DOHH2 (cell line): ENCODE measurements around the gene TMEM176B.

ENCODE experiments used
- H3F3A ChIP-seq: fragments of 200-600 bp; sonication (generic), shearing (Covaris generic); 2 replicates; pipeline ENCODE4 v1.6.0; 2016; ENCODE audit warnings: antibody characterized with exemption, mild to moderate bottlenecking; ENCODE audit not compliant: control insufficient read depth, insufficient read depth
- H3K27ac ChIP-seq: fragments of 200-600 bp; sonication (generic); 2 replicates; pipeline ENCODE4 v1.5.1; 2014; ENCODE audit warnings: low read depth, mild to moderate bottlenecking, low read length, moderate library complexity
- H3K27me3 ChIP-seq: fragments of 200-600 bp; sonication (generic); 2 replicates; pipeline ENCODE4 v1.6.1; 2014; ENCODE audit warnings: mild to moderate bottlenecking, low read length, mixed read lengths; ENCODE audit not compliant: control insufficient read depth
- H3K36me3 ChIP-seq: fragments of 200-600 bp; sonication (generic); 2 replicates; pipeline ENCODE4 v1.6.1; 2014; ENCODE audit warnings: mild to moderate bottlenecking, low read length, moderate library complexity, mixed read lengths; ENCODE audit not compliant: control insufficient read depth
- H3K4me1 ChIP-seq: fragments of 200-600 bp; sonication (generic); 2 replicates; pipeline ENCODE4 v1.6.1; 2014; ENCODE audit warnings: mild to moderate bottlenecking, low read length, mixed read lengths; ENCODE audit not compliant: control insufficient read depth
- H3K4me2 ChIP-seq: fragments of 200-600 bp; sonication (generic); 2 replicates; pipeline ENCODE4 v1.6.0; 2014; ENCODE audit warnings: mild to moderate bottlenecking, low read length, moderate library complexity
- H3K4me3 ChIP-seq: fragments of 200-600 bp; sonication (generic); 2 replicates; pipeline ENCODE4 v1.5.1; 2014; ENCODE audit warnings: mild to moderate bottlenecking, low read length, mixed read lengths
- H3K79me2 ChIP-seq: fragments of 200-600 bp; sonication (generic); 2 replicates; pipeline ENCODE4 v1.6.1; 2014; ENCODE audit warnings: mild to moderate bottlenecking, low read length, mixed read lengths; ENCODE audit not compliant: control insufficient read depth
- H3K9me2 ChIP-seq: fragments of 200-600 bp; sonication (generic); replicated peaks from 2 replicates; pipeline ENCODE4 v1.6.1; 2014; ENCODE audit warnings: mild to moderate bottlenecking, low read length, mixed read lengths; ENCODE audit not compliant: control insufficient read depth
- H3K9me3 ChIP-seq: fragments of 200-600 bp; sonication (generic); 2 replicates; pipeline ENCODE4 v1.6.1; 2014; ENCODE audit warnings: antibody characterized with exemption, low read length, mixed read lengths; ENCODE audit not compliant: control insufficient read depth, insufficient read depth
- H4K20me1 ChIP-seq: fragments of 200-600 bp; sonication (generic); 2 replicates; pipeline ENCODE4 v1.6.0; 2014; ENCODE audit warnings: low read depth, mild to moderate bottlenecking, antibody characterized with exemption, low read length, moderate library complexity; ENCODE audit not compliant: control insufficient read depth, insufficient read depth
- EZH2phosphoT487 ChIP-seq: fragments of 200-600 bp; sonication (generic); IDR thresholded peaks from 2 replicates; pipeline ENCODE4 v1.6.1; 2017; ENCODE audit warnings: borderline replicate concordance, mild to moderate bottlenecking, antibody characterized with exemption, low read length, moderate library complexity, mixed read lengths
- TF ChIP-seq, protein P1 (sequence below): fragments of 200-600 bp; sonication (generic); IDR thresholded peaks from one replicate; pipeline ENCODE4 v1.5.1; 2014; ENCODE audit warnings: antibody characterized with exemption, mild to moderate bottlenecking, low read depth, low read length; ENCODE audit not compliant: poor library complexity, severe bottlenecking

Gene TMEM176B

DNA sequence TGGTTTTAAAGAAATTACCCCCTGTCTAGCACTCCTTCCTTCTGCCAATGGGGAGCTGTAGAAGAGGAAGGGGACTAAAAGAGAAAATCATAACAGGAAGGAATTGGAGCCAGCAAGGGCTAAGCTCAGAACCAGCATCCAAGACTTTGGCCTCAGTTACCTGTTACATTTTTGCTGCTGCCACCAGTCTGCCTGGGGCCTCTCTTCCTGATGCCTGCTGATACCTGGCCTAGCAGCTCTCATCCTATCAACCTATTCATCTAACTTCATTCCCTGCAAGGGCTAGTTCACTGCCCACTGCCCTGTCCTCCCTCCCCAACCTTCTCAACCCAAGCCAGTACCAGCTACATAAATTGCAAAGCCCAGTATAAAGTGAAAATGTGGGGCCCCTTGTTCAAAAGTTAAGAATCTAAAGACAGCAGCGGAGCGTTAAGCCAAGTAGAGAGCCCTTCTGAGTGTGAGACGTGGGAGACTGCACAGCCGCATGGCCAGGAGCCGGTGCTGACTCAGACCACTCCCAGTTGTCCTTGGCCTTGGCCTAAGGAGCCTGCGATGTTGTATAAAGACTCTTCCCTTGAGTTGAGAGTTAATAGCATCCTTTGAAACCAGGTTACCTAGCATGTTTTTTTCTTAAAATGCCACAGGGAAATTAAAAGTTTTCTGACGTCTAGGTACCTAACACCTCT is 38.9 kb upstream of the TMEM176B start:
- Histone ChIP-seq H3F3A (no peaks in the 10 kb centered on the region), H3K79me2 (no peaks in the 10 kb centered on the region), H4K20me1 (no peaks in the 10 kb centered on the region), H3K4me1 (no peaks in the 10 kb centered on the region), H3K27ac (no peak overlapping the region), H3K9me2 (no peaks in the 10 kb centered on the region), H3K4me3 (no peak overlapping the region), H3K4me2 (no peak overlapping the region), H3K36me3 (no peaks in the 10 kb centered on the region), H3K27me3 (peaks cover 8% of the 10 kb centered on the region), H3K9me3 (no peaks in the 10 kb centered on the region)
- TF ChIP-seq EZH2phosphoT487, result no peak
- TF ChIP-seq, protein P1, sequence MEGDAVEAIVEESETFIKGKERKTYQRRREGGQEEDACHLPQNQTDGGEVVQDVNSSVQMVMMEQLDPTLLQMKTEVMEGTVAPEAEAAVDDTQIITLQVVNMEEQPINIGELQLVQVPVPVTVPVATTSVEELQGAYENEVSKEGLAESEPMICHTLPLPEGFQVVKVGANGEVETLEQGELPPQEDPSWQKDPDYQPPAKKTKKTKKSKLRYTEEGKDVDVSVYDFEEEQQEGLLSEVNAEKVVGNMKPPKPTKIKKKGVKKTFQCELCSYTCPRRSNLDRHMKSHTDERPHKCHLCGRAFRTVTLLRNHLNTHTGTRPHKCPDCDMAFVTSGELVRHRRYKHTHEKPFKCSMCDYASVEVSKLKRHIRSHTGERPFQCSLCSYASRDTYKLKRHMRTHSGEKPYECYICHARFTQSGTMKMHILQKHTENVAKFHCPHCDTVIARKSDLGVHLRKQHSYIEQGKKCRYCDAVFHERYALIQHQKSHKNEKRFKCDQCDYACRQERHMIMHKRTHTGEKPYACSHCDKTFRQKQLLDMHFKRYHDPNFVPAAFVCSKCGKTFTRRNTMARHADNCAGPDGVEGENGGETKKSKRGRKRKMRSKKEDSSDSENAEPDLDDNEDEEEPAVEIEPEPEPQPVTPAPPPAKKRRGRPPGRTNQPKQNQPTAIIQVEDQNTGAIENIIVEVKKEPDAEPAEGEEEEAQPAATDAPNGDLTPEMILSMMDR, result no peak

DNA sequence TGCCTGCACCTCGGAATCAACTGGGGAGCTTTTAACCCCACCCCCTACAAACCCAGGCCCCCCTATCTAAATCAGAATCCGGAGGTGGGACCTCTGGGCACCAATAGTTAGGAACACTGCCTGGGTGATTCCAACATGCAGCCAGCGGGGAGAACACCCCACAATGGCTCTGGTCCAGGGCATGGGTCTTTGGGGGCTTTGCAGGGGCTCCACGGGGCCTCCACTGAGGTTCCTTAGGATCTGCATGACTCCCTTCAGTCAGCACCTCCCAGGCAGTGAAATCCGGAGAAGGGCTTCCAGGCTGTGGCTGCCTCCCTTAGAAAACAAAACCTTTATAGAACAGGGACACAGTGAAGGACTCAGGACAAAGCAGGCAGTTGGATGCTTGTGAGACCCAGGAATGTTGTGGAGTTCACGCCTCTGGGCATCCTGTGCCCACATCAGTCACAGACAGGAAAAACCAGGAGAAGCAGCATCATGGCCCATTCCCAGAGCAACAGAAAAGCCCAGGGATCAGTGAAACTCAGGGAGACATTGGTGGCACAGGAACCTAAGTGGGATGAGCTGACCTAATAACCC is 35.6 kb upstream of the TMEM176B start:
- Histone ChIP-seq H3K9me3 (no peaks in the 10 kb centered on the region), H3K79me2 (no peaks in the 10 kb centered on the region)

DNA sequence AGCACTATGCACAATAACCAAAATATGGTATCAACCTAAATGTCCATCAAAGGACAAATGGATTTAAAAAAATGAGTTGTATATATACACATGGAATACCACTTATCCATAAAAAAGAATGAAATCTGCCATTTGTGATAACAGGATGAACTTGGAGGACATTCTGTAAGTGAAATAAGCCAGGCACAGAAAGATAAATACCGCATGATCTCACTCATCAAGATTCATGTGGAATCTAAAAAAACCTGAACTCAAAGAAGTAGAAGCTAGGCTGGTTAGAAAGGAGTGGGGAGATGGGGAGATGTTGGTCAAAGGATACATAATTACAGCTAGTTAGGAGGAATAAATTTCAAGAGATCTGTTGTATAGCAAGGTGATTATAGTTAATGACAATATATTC is 34.9 kb upstream of the TMEM176B start:
- no peak overlapping the region for H3K27ac ChIP-seq
- H3K4me3 ChIP-seq, result no peak overlapping the region
- no peaks in the 10 kb centered on the region for H3K4me1 ChIP-seq
- peaks cover 2% of the 10 kb centered on the region; the same call in 1 of the 2 replicates for H3K27me3 ChIP-seq
- no peak overlapping the region for H3K4me2 ChIP-seq
- H3K9me2 ChIP-seq, result no peaks in the 10 kb centered on the region
- no peaks in the 10 kb centered on the region for H3K79me2 ChIP-seq
- no peaks in the 10 kb centered on the region for H3K36me3 ChIP-seq
- TF ChIP-seq EZH2phosphoT487, result no peak
- TF ChIP-seq, protein P1, result no peak
- no peaks in the 10 kb centered on the region for H3F3A ChIP-seq
- no peaks in the 10 kb centered on the region for H4K20me1 ChIP-seq
- H3K9me3 ChIP-seq, result no peaks in the 10 kb centered on the region

More for the DNA sequence above, 35.6 kb upstream of the TMEM176B start:
- TF ChIP-seq EZH2phosphoT487, result no peak
- TF ChIP-seq, protein P1, result no peak
- Histone ChIP-seq H3K4me1 (no peaks in the 10 kb centered on the region), H3K4me2 (no peak overlapping the region), H4K20me1 (no peaks in the 10 kb centered on the region), H3K36me3 (no peaks in the 10 kb centered on the region), H3K9me2 (no peaks in the 10 kb centered on the region), H3K27me3 (peaks cover 2% of the 10 kb centered on the region; the same call in 1 of the 2 replicates), H3F3A (no peaks in the 10 kb centered on the region), H3K27ac (no peak overlapping the region), H3K4me3 (no peak overlapping the region)
